GM12874 (cell line): Measurements from ENCODE around the gene CAMK2B.

Experiments
- TF ChIP-seq, protein P1 (sequence below): IDR thresholded peaks from 2 replicates; pipeline ENCODE4 v1.5.1; 2011; ENCODE audit warnings: low read depth, mild to moderate bottlenecking, control low read depth, low read length, moderate library complexity; ENCODE audit not compliant: insufficient read depth

The CAMK2B gene

DNA sequence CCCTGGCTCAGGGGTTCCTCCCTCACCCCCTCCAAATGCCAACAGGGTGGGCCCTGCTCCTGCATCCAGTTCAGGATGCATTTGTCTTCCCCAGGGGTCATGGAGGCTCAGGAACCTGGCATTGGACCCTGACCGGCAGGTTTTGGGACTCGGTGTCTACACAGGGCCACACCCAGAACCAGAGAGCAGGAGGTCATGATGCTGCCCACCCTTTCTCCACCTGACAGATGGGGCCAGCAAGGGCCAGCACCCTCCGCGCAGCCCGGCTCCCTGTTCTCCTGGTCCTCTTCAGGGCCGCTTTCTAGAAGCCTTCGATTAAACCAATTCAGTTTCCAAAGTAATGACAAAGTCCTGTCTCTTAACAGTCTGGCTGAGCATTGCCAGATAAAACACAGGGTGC lies 50.2 kb downstream of the CAMK2B start:
- TF ChIP-seq, protein P1, sequence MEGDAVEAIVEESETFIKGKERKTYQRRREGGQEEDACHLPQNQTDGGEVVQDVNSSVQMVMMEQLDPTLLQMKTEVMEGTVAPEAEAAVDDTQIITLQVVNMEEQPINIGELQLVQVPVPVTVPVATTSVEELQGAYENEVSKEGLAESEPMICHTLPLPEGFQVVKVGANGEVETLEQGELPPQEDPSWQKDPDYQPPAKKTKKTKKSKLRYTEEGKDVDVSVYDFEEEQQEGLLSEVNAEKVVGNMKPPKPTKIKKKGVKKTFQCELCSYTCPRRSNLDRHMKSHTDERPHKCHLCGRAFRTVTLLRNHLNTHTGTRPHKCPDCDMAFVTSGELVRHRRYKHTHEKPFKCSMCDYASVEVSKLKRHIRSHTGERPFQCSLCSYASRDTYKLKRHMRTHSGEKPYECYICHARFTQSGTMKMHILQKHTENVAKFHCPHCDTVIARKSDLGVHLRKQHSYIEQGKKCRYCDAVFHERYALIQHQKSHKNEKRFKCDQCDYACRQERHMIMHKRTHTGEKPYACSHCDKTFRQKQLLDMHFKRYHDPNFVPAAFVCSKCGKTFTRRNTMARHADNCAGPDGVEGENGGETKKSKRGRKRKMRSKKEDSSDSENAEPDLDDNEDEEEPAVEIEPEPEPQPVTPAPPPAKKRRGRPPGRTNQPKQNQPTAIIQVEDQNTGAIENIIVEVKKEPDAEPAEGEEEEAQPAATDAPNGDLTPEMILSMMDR = no peak

DNA sequence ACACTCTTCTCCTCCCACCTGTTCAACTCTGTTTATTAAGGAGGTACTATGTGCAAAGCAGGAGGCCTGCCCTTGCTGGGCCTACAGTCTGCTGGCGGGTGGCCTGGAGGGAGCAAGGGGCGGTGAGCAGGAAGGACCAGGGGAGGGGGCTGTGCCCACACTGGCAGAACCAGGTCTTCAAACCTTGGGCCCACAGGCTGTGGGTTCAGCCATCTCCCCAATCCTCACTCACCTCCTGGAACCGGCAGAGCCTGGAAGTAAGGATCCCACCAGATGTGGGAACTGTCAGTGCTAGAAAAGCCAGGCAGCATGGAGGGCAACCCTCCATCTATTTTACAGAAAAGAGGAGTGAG lies 50.8 kb downstream of the CAMK2B start:
- TF ChIP-seq, protein P1 = no peak

DNA sequence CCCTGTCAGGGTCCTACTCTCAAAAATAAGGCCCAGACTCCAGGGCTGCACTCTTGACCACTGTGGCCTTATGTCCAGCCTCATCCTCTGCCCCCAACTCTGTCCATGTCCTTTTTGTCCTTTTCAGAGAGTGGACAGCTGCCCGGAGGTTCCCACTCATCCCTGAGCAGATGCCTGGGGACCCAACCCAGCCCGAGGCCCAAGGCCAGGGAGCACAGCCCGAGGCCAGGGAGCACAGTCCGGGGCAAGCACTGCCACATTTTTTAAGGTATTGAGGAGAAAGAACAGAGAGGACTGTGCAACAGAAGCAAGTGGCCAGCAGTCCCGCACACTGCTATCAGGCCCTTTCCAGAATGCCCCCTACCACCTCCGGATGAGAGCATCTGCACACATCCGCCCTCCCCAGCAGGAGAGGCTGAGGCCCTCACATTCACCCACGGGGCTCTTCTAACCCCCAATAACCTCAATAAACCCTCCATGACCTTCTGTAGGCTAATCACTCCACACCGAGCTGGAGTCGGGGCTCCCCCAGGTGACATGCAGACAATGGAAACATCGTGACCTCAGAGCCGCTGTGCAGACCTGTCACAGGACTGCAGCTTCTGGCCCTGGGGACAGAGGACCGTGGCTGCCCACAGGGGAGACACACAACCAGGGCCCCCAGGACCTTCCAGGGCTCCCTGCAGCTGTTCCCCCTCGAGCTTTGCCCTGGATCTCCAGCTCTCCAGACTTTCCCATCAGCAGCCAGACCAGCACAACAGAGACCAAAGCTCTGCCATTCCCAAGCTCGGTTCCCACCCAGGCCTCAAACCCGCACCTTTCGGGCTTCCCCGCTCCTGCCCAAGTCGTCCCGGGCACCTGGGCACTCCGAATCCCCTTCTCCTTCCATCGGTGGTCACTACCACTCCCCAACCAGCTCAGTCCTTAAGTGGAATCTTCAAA lies 51.4 kb downstream of the CAMK2B start:
- TF ChIP-seq, protein P1 = no peak

DNA sequence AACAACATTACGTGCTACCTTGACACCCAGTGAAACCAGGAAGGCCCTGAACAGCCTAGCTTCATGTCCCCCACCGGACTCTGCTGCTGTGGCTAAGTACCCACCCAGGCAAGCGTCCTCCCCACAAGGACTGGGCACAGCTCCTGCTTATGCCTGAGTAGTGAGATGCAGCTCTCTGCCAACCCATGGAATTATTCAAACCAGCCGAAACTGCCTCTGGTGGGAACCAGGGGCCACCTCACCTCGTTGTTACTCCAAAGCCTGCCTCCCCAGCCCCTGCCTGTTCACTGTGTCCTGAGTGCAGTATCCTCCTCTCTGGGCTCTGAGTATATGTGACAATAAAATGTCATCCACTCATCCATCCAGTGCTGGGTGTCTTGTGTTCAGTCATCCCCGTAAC lies 52.4 kb downstream of the CAMK2B start:
- TF ChIP-seq, protein P1 = no peak

DNA sequence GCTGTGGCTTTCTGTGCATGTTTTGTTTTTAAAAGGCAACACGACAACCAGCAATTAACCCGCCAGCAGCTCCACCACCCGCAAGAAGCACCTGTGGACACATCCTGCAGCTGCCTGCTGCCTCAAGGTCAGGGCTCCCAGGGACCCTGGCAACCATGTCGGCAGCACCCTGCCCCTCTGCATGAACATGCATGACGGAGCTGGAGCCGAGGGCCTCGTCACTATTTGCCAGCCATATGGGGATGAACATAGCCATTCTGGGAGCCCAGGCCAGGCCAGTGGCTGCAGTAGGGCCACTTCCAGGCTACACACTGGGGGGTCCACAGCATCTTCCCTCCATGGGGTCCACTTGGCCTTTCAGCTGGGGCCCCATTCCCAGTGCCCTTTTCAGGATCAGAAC lies 52.9 kb downstream of the CAMK2B start:
- TF ChIP-seq, protein P1 = no peak

DNA sequence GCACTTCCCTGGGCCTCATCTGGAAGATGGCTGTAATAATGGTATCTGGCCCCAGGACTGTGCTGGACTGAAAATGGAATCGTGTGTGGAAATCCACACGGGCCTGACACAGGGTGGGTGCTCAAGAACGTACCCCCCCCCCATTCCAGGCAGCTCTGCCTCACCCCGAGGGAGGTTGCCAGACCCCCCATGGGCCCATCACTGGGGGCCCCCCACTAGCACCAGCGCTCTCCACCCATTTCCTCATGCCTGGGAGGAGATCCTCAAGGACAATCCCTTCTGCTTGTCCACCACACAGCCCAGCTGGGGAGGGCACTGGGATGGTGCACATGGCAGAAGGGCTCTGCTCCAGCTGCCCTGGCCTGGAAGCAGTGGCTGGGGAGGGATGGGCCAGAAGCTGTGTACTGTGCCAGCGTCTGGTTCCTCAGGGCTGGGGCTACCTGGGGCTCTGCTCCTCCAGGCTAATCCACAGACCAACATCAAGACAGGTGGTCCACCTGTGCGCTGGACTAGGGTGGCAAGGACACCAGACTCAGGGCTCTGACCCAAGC lies 55.4 kb downstream of the CAMK2B start:
- TF ChIP-seq, protein P1 = no peak

DNA sequence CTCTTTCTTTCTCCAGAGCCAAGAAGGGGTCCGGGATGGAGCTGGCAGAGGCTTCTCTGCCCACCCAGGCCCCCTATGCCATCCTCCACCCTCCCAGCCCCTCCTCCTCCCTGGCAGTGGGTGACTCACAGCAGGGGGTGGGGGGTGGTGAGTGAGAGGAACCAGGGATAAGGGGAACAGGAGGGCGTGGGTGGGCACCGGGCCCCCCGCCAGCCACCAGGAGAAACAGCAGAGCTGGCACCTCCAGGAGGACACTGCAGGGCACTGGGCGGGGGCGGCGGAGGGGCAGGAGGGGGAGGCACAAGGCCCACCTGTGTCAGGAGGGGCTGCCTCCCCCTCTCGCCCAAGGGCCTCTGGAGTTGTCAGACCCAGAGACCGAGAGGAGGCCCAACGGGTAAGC lies 56.0 kb downstream of the CAMK2B start:
- TF ChIP-seq, protein P1 = no peak
